Stimulated activated CD4-positive, alpha-beta T cell treated with anti-CD3 and anti-CD28 coated beads, Interleukin-12 subunit alpha, Interleukin-12 subunit beta, amount 100 ng/mL, for 4 hours (primary cell): ENCODE measurements around the gene HSPBP1.
"Not testable (repeated sequence)": the region's sequence is repeated elsewhere in the genome, so short reads cannot be mapped to it uniquely, and the experiment has no call there.

Experiments
- DNase-seq: peaks from one replicate; pipeline ENCODE4 v3.0.0-alpha.2; 2020

The HSPBP1 gene

GRCh38 chr19:55279770-55280643 lies at the start of gene HSPBP1:
Gene HSPBP1 (minus strand): TSS chr19:55280110. CDS start chr19:55279608, 502 bp downstream.
- peak; percentile 92 for DNase-seq

GRCh38 chr19:55328774-55329318 lies 48.9 kb upstream of the HSPBP1 start:
- DNase-seq = not testable (repeated sequence)

- no peak for DNase-seq
Measured at GRCh38 chr19:55325172-55325571, 45.3 kb upstream of the HSPBP1 start, which contains the start of gene TMEM150B. Gene TMEM150B (minus strand): TSS chr19:55325341. CDS start chr19:55321036, 4,305 bp downstream.

- no peak for DNase-seq
Measured at GRCh38 chr19:55324662-55325061, 44.8 kb upstream of the HSPBP1 start.

- no peak for DNase-seq
Measured at GRCh38 chr19:55322204-55322885, 42.4 kb upstream of the HSPBP1 start.

- no peak for DNase-seq
Measured at GRCh38 chr19:55321466-55322137, 41.7 kb upstream of the HSPBP1 start.

- no peak for DNase-seq
Measured at GRCh38 chr19:55320844-55321419, 41.0 kb upstream of the HSPBP1 start.

- no peak for DNase-seq
Measured at GRCh38 chr19:55319785-55320184, 39.9 kb upstream of the HSPBP1 start.

- no peak for DNase-seq
Measured at GRCh38 chr19:55316646-55317045, 36.7 kb upstream of the HSPBP1 start.

- DNase-seq = no peak
Measured at GRCh38 chr19:55315956-55316525, 36.1 kb upstream of the HSPBP1 start.

GRCh38 chr19:55314396-55314795 lies 34.5 kb upstream of the HSPBP1 start:
- DNase-seq = no peak

GRCh38 chr19:55312621-55313512 lies 33.0 kb upstream of the HSPBP1 start:
- no peak for DNase-seq

GRCh38 chr19:55311797-55312196 lies 31.9 kb upstream of the HSPBP1 start:
- no peak for DNase-seq

- no peak for DNase-seq
Measured at GRCh38 chr19:55311397-55311796, 31.5 kb upstream of the HSPBP1 start.

- no peak for DNase-seq
Measured at GRCh38 chr19:55310498-55310897, 30.6 kb upstream of the HSPBP1 start.

- no peak for DNase-seq
Measured at GRCh38 chr19:55309448-55309847, 29.5 kb upstream of the HSPBP1 start.

GRCh38 chr19:55308281-55308680 lies 28.4 kb upstream of the HSPBP1 start:
- no peak for DNase-seq

GRCh38 chr19:55306712-55307111 lies 26.8 kb upstream of the HSPBP1 start:
- DNase-seq = no peak

- DNase-seq = no peak
Measured at GRCh38 chr19:55305983-55306562, 26.2 kb upstream of the HSPBP1 start.

GRCh38 chr19:55305491-55305890 lies 25.6 kb upstream of the HSPBP1 start:
- peak; percentile 47 for DNase-seq

- no peak for DNase-seq
Measured at GRCh38 chr19:55304980-55305379, 25.1 kb upstream of the HSPBP1 start.
